Type B pancreatic cell (in vitro differentiated cells): ENCODE results near the gene MSI2. TPM values are rescaled to one million over a fixed set of nuclear protein-coding genes. Genes with fewer than 3 reads are reported as not detected.

Experiments
- DNase-seq: peaks from one replicate; pipeline ENCODE4 v3.0.0; 2021; ENCODE audit warnings: mixed read lengths; ENCODE audit not compliant: unreplicated experiment; ENCODE audit errors: extremely low spot score
- H3K27ac Mint-ChIP-seq: 2 replicates; pipeline ENCODE4 v1.8.0; 2021; ENCODE audit warnings: mild to moderate bottlenecking, mixed read lengths
- H3K27me3 Mint-ChIP-seq: 2 replicates; pipeline ENCODE4 v1.8.0; 2021; ENCODE audit warnings: mixed read lengths
- H3K36me3 Mint-ChIP-seq: 2 replicates; pipeline ENCODE4 v1.8.0; 2021; ENCODE audit warnings: mixed read lengths
- H3K4me1 Mint-ChIP-seq: one replicate; pipeline ENCODE4 v1.8.0; 2021; ENCODE audit warnings: mixed read lengths; ENCODE audit not compliant: unreplicated experiment
- H3K4me3 Mint-ChIP-seq: 2 replicates; pipeline ENCODE4 v1.8.0; 2021; ENCODE audit warnings: mild to moderate bottlenecking, mixed read lengths
- H3K9me3 Mint-ChIP-seq: 2 replicates; pipeline ENCODE4 v1.8.0; 2021; ENCODE audit warnings: mixed read lengths
- total RNA-seq: library from RNA; stranded (reverse); gene quantifications from 2 replicates; pipeline ENCODE4 v1.2.1, GENCODE V29; 2021; ENCODE audit warnings: low replicate concordance
- TF ChIP-seq, protein P1 (sequence below): fragments of 200-600 bp; sonication (generic); conservative IDR thresholded peaks from 2 replicates; pipeline ENCODE4 v1.5.0; 2021; ENCODE audit warnings: antibody characterized with exemption, mild to moderate bottlenecking

MSI2 gene
- total RNA-seq, 1 donor from 2014 or later = 158 TPM

DNA sequence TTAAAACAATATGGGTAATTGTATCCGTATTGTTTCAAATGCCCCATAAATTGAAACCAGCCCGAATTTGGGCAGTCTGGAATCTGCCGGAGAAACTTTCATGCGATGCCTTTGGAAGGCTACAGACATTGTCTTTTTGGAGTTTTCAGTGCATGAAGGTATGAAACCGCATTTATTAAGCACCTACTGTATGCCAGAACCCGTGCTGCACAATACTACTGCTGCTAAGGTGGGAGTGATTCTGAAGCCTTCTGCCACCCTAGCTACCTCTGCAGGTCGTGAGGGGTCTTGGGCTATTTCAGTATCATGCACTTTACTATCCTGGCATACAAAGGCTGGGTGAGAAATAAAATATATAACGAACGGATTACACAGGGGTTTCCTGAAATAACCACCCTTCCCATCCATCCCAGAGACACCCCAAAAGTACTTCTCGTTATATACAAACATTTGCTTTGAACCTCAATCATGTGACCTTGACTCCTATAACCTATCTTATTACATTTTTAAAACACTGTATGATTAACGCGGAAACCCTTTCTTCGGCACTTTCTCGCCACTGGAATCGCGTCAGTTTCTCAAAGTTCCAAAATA is 1.0 kb upstream of the MSI2 start:
- DNase-seq = no peak
- no peaks in the 10 kb centered on the region for H3K9me3 Mint-ChIP-seq
- no peaks in the 10 kb centered on the region for H3K27me3 Mint-ChIP-seq
- peaks cover 13% of the 10 kb centered on the region for H3K36me3 Mint-ChIP-seq
- H3K4me3 Mint-ChIP-seq = peak overlapping the region; percentile 94
- TF ChIP-seq, protein P1, sequence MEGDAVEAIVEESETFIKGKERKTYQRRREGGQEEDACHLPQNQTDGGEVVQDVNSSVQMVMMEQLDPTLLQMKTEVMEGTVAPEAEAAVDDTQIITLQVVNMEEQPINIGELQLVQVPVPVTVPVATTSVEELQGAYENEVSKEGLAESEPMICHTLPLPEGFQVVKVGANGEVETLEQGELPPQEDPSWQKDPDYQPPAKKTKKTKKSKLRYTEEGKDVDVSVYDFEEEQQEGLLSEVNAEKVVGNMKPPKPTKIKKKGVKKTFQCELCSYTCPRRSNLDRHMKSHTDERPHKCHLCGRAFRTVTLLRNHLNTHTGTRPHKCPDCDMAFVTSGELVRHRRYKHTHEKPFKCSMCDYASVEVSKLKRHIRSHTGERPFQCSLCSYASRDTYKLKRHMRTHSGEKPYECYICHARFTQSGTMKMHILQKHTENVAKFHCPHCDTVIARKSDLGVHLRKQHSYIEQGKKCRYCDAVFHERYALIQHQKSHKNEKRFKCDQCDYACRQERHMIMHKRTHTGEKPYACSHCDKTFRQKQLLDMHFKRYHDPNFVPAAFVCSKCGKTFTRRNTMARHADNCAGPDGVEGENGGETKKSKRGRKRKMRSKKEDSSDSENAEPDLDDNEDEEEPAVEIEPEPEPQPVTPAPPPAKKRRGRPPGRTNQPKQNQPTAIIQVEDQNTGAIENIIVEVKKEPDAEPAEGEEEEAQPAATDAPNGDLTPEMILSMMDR = no peak
- peaks cover 35% of the 10 kb centered on the region for H3K4me1 Mint-ChIP-seq
- peak overlapping the region; percentile 86 for H3K27ac Mint-ChIP-seq

- Mint-ChIP-seq H3K27me3 (no peaks in the 10 kb centered on the region), H3K36me3 (peaks cover 23% of the 10 kb centered on the region), H3K4me1 (peaks cover 47% of the 10 kb centered on the region), H3K9me3 (no peaks in the 10 kb centered on the region), H3K4me3 (peak overlapping the region; percentile 96), H3K27ac (peak overlapping the region; percentile 76)
- DNase-seq = no peak
- TF ChIP-seq, protein P1 = no peak
Observed at GRCh38 chr17:57256708-57257112, 387 bp downstream of the MSI2 start.

- H3K4me1 Mint-ChIP-seq = peaks cover 54% of the 10 kb centered on the region
Observed at GRCh38 chr17:57257195-57257894, 1.0 kb downstream of the MSI2 start.

DNA sequence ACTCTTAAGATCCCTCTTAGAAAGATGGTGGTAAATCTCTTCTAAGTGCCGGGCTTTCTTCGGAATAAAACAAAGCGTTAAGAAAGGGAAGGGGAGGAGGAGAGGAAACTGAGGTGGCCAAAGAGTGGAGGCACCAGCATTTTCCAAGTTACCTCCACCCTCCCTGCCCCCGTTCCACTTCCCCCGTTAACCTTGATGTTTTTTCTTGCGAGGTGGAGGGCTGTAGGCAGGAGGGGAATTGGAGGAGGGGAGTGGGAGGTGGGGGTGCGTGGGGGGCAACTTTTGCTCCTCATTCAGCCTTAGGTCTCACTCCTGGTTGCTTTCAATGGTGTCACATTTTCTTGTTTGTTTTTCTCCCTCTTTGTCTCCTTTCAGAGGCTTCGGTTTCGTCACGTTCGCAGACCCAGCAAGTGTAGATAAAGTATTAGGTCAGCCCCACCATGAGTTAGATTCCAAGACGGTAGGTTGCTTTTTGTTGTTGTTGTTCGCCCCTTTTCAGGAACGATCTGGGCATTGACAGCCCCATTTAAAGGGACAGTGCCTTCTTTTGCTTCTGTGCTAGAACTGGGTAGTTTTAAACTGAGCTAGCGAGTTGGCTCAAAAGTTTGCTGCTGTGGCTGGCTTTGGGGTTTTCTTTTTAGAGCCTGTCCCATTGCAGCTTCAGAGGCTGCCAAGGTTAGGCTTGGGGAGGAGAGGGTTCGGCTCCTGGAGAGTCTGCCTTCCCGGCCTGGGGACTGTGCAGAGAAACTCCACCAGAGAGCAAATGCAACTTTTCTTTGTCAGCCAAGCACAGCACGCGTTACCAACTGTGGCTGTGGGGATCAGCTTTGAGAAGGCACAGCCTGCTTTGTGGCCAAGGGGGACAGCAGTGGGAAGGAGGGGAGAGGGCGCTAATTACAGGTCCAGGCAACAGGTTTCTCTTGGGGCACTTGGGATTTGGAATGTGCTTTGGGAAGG is 1.9 kb downstream of the MSI2 start:
- Mint-ChIP-seq H3K4me1 (peaks cover 62% of the 10 kb centered on the region), H3K36me3 (peaks cover 37% of the 10 kb centered on the region)
- DNase-seq = no peak

More at GRCh38 chr17:57257195-57257894, 1.0 kb downstream of the MSI2 start:
- peak overlapping the region; percentile 76 for H3K27ac Mint-ChIP-seq
- H3K9me3 Mint-ChIP-seq = no peaks in the 10 kb centered on the region
- no peaks in the 10 kb centered on the region for H3K27me3 Mint-ChIP-seq
- TF ChIP-seq, protein P1 = no peak
- peak overlapping the region; percentile 96 for H3K4me3 Mint-ChIP-seq
- peaks cover 29% of the 10 kb centered on the region for H3K36me3 Mint-ChIP-seq
- no peak for DNase-seq

DNA sequence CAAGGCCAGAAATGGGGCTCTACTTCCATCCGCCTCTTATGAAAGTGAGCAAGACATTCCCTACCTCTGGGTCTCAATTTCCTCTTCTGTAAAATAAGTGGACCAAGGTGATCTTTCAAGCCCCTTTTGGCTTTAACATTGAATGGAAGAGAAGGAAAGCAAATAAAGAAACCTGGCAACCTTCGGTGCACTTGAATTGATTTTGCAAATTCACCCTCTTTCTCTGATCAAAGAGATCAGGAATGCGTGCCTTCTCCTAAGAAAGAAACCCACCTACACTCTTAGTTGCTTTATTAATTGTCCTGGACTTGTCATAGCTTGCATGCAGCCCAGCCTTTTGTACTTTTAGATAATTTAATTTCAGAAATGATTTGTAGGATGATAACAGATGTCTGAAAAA is 3.0 kb downstream of the MSI2 start:
- Mint-ChIP-seq H3K27me3 (no peaks in the 10 kb centered on the region), H3K9me3 (no peaks in the 10 kb centered on the region), H3K4me1 (peaks cover 65% of the 10 kb centered on the region), H3K27ac (peak overlapping the region; percentile 76), H3K36me3 (peaks cover 47% of the 10 kb centered on the region), H3K4me3 (peak overlapping the region; percentile 96)
- TF ChIP-seq, protein P1 = no peak
- no peak for DNase-seq

More for the DNA sequence above, 1.9 kb downstream of the MSI2 start:
- Mint-ChIP-seq H3K4me3 (peak overlapping the region; percentile 96), H3K27ac (peak overlapping the region; percentile 76), H3K27me3 (no peaks in the 10 kb centered on the region), H3K9me3 (no peaks in the 10 kb centered on the region)
- TF ChIP-seq, protein P1 = no peak
